ENCODE data around the gene HES7.

Gene HES7

GRCh38 chr17:8148560-8148959 is 24.7 kb upstream of the HES7 start:
- Histone ChIP-seq H3K36me3 (ENCODE audit: control insufficient read depth, insufficient read depth, low read length) (peaks cover 42% of the 10 kb centered on the region), H3K4me3 (ENCODE audit: low read length) (no peak overlapping the region), H3K9me3 (ENCODE audit: control insufficient read depth, insufficient read depth, low read length) (no peaks in the 10 kb centered on the region), H3K4me1 (ENCODE audit: control insufficient read depth, insufficient read depth, low read length) (peaks cover 8% of the 10 kb centered on the region), H3K27me3 (ENCODE audit: control insufficient read depth, insufficient read depth, low read length) (no peaks in the 10 kb centered on the region), H3K27ac (ENCODE audit: low read length) (no peak overlapping the region)
- DNase-seq (ENCODE audit: low read depth, low spot score) = no peak
- no CpG with 5 or more reads among the region's 13 CpGs for WGBS (ENCODE audit: insufficient coverage, insufficient read length)

GRCh38 chr17:8147805-8148404 is 24.0 kb upstream of the HES7 start:
- no peak for DNase-seq (ENCODE audit: low read depth, low spot score)
- no peaks in the 10 kb centered on the region for H3K27me3 ChIP-seq (ENCODE audit: control insufficient read depth, insufficient read depth, low read length)
- WGBS (ENCODE audit: insufficient coverage, insufficient read length) = no CpG with 5 or more reads among the region's 13 CpGs
- no peaks in the 10 kb centered on the region for H3K9me3 ChIP-seq (ENCODE audit: control insufficient read depth, insufficient read depth, low read length)
- peaks cover 43% of the 10 kb centered on the region for H3K36me3 ChIP-seq (ENCODE audit: control insufficient read depth, insufficient read depth, low read length)
- peaks cover 6% of the 10 kb centered on the region for H3K4me1 ChIP-seq (ENCODE audit: control insufficient read depth, insufficient read depth, low read length)
- H3K27ac ChIP-seq (ENCODE audit: low read length) = no peak overlapping the region
- no peak overlapping the region for H3K4me3 ChIP-seq (ENCODE audit: low read length)

GRCh38 chr17:8147141-8147804 is 23.4 kb upstream of the HES7 start:
- H3K36me3 ChIP-seq (ENCODE audit: control insufficient read depth, insufficient read depth, low read length) = peaks cover 44% of the 10 kb centered on the region
- H3K4me1 ChIP-seq (ENCODE audit: control insufficient read depth, insufficient read depth, low read length) = peaks cover 4% of the 10 kb centered on the region

GRCh38 chr17:8146381-8147140 is 22.7 kb upstream of the HES7 start:
- H3K27ac ChIP-seq (ENCODE audit: low read length) = no peak overlapping the region
- H3K9me3 ChIP-seq (ENCODE audit: control insufficient read depth, insufficient read depth, low read length) = no peaks in the 10 kb centered on the region
- H3K27me3 ChIP-seq (ENCODE audit: control insufficient read depth, insufficient read depth, low read length) = no peaks in the 10 kb centered on the region
- H3K4me3 ChIP-seq (ENCODE audit: low read length) = no peak overlapping the region
- WGBS (ENCODE audit: insufficient coverage, insufficient read length) = no CpG with 5 or more reads among the region's 14 CpGs
- peaks cover 50% of the 10 kb centered on the region for H3K36me3 ChIP-seq (ENCODE audit: control insufficient read depth, insufficient read depth, low read length)
- H3K4me1 ChIP-seq (ENCODE audit: control insufficient read depth, insufficient read depth, low read length) = peaks cover 4% of the 10 kb centered on the region
- DNase-seq (ENCODE audit: low read depth, low spot score) = no peak

More at GRCh38 chr17:8147141-8147804, 23.4 kb upstream of the HES7 start:
- WGBS (ENCODE audit: insufficient coverage, insufficient read length) = no CpG with 5 or more reads among the region's 26 CpGs
- H3K27ac ChIP-seq (ENCODE audit: low read length) = no peak overlapping the region
- no peak for DNase-seq (ENCODE audit: low read depth, low spot score)
- H3K4me3 ChIP-seq (ENCODE audit: low read length) = no peak overlapping the region
- no peaks in the 10 kb centered on the region for H3K27me3 ChIP-seq (ENCODE audit: control insufficient read depth, insufficient read depth, low read length)
- no peaks in the 10 kb centered on the region for H3K9me3 ChIP-seq (ENCODE audit: control insufficient read depth, insufficient read depth, low read length)

GRCh38 chr17:8145811-8146210 is 21.9 kb upstream of the HES7 start:
- Histone ChIP-seq H3K27ac (ENCODE audit: low read length) (no peak overlapping the region), H3K36me3 (ENCODE audit: control insufficient read depth, insufficient read depth, low read length) (peaks cover 54% of the 10 kb centered on the region), H3K9me3 (ENCODE audit: control insufficient read depth, insufficient read depth, low read length) (no peaks in the 10 kb centered on the region), H3K4me3 (ENCODE audit: low read length) (no peak overlapping the region), H3K27me3 (ENCODE audit: control insufficient read depth, insufficient read depth, low read length) (no peaks in the 10 kb centered on the region), H3K4me1 (ENCODE audit: control insufficient read depth, insufficient read depth, low read length) (peaks cover 2% of the 10 kb centered on the region)
- DNase-seq (ENCODE audit: low read depth, low spot score) = no peak
- no CpG with 5 or more reads among the region's 12 CpGs for WGBS (ENCODE audit: insufficient coverage, insufficient read length)

- whole genome bisulfite sequencing (ENCODE audit: insufficient coverage, insufficient read length) = no CpG with 5 or more reads among the region's 15 CpGs
- no peak overlapping the region for H3K27ac ChIP-seq (ENCODE audit: low read length)
- no peak overlapping the region for H3K4me3 ChIP-seq (ENCODE audit: low read length)
- DNase-seq (ENCODE audit: low read depth, low spot score) = no peak
- no peaks in the 10 kb centered on the region for H3K9me3 ChIP-seq (ENCODE audit: control insufficient read depth, insufficient read depth, low read length)
- H3K4me1 ChIP-seq (ENCODE audit: control insufficient read depth, insufficient read depth, low read length) = no peaks in the 10 kb centered on the region; the same call in 1 of the 2 replicates
- no peaks in the 10 kb centered on the region for H3K27me3 ChIP-seq (ENCODE audit: control insufficient read depth, insufficient read depth, low read length)
- H3K36me3 ChIP-seq (ENCODE audit: control insufficient read depth, insufficient read depth, low read length) = peaks cover 52% of the 10 kb centered on the region
Measured at GRCh38 chr17:8144401-8145231, 20.7 kb upstream of the HES7 start.

- no peaks in the 10 kb centered on the region for H3K27me3 ChIP-seq (ENCODE audit: control insufficient read depth, insufficient read depth, low read length)
- H3K4me1 ChIP-seq (ENCODE audit: control insufficient read depth, insufficient read depth, low read length) = no peaks in the 10 kb centered on the region; the same call in 1 of the 2 replicates
- no peak for DNase-seq (ENCODE audit: low read depth, low spot score)
- no CpG with 5 or more reads among the region's 22 CpGs for WGBS (ENCODE audit: insufficient coverage, insufficient read length)
- no peaks in the 10 kb centered on the region for H3K9me3 ChIP-seq (ENCODE audit: control insufficient read depth, insufficient read depth, low read length)
- H3K4me3 ChIP-seq (ENCODE audit: low read length) = no peak overlapping the region
- H3K36me3 ChIP-seq (ENCODE audit: control insufficient read depth, insufficient read depth, low read length) = peaks cover 47% of the 10 kb centered on the region
- H3K27ac ChIP-seq (ENCODE audit: low read length) = no peak overlapping the region
Measured at GRCh38 chr17:8143581-8144400, 19.9 kb upstream of the HES7 start.

- Histone ChIP-seq H3K9me3 (ENCODE audit: control insufficient read depth, insufficient read depth, low read length) (no peaks in the 10 kb centered on the region), H3K27ac (ENCODE audit: low read length) (no peak overlapping the region), H3K4me3 (ENCODE audit: low read length) (no peak overlapping the region), H3K36me3 (ENCODE audit: control insufficient read depth, insufficient read depth, low read length) (peaks cover 45% of the 10 kb centered on the region), H3K27me3 (ENCODE audit: control insufficient read depth, insufficient read depth, low read length) (no peaks in the 10 kb centered on the region), H3K4me1 (ENCODE audit: control insufficient read depth, insufficient read depth, low read length) (no peaks in the 10 kb centered on the region; the same call in 1 of the 2 replicates)
- WGBS (ENCODE audit: insufficient coverage, insufficient read length) = no CpG with 5 or more reads among the region's 15 CpGs
- DNase-seq (ENCODE audit: low read depth, low spot score) = no peak
Measured at GRCh38 chr17:8142887-8143580, 19.1 kb upstream of the HES7 start.

GRCh38 chr17:8142158-8142886 is 18.4 kb upstream of the HES7 start:
- no peaks in the 10 kb centered on the region for H3K9me3 ChIP-seq (ENCODE audit: control insufficient read depth, insufficient read depth, low read length)
- H3K36me3 ChIP-seq (ENCODE audit: control insufficient read depth, insufficient read depth, low read length) = peaks cover 39% of the 10 kb centered on the region
- no peak overlapping the region for H3K27ac ChIP-seq (ENCODE audit: low read length)
- H3K4me3 ChIP-seq (ENCODE audit: low read length) = no peak overlapping the region
- H3K4me1 ChIP-seq (ENCODE audit: control insufficient read depth, insufficient read depth, low read length) = no peaks in the 10 kb centered on the region; the same call in 1 of the 2 replicates
- WGBS (ENCODE audit: insufficient coverage, insufficient read length) = no CpG with 5 or more reads among the region's 23 CpGs
- no peak for DNase-seq (ENCODE audit: low read depth, low spot score)
- no peaks in the 10 kb centered on the region for H3K27me3 ChIP-seq (ENCODE audit: control insufficient read depth, insufficient read depth, low read length)

Measured in iPS DF 6.9 (cell line).